HG02571 (cell line): ENCODE results near the gene ZNF57.
A peak's percentile ranks its signal among the peaks of the same experiment; 100 is the strongest.
"Not testable (repeated sequence)": the region's sequence is repeated elsewhere in the genome, so short reads cannot be mapped to it uniquely, and the experiment has no call there.

Experiments
- ATAC-seq: cut with Tn5 transposase; IDR thresholded peaks from one replicate; pipeline ENCODE4 v1.9.1; 2021; ENCODE audit warnings: mild to moderate bottlenecking, moderate library complexity; ENCODE audit not compliant: unreplicated experiment

ZNF57 gene

GRCh38 chr19:2900296-2901252, at the start of gene ZNF57:
TSS of gene ZNF57 (plus strand) at chr19:2900928. CDS start at chr19:2901046, 118 bp downstream.
- ATAC-seq, result peak; percentile 91

GRCh38 chr19:2852598-2852997, 48.1 kb upstream of the ZNF57 start:
- no peak for ATAC-seq

GRCh38 chr19:2853015-2853606, 47.6 kb upstream of the ZNF57 start:
- no peak for ATAC-seq

- ATAC-seq, result no peak
These were observed 45.9 kb upstream of the ZNF57 start for GRCh38 chr19:2854849-2855248.

- ATAC-seq, result no peak
These were observed 44.2 kb upstream of the ZNF57 start for GRCh38 chr19:2856457-2857050.

- no peak for ATAC-seq
These were observed 41.9 kb upstream of the ZNF57 start for GRCh38 chr19:2858864-2859263.

GRCh38 chr19:2863816-2864215, 36.9 kb upstream of the ZNF57 start:
- ATAC-seq, result no peak

- no peak for ATAC-seq
These were observed 35.2 kb upstream of the ZNF57 start for GRCh38 chr19:2865334-2866100.

GRCh38 chr19:2866495-2867024, 34.2 kb upstream of the ZNF57 start:
- no peak for ATAC-seq

- no peak for ATAC-seq
These were observed 33.4 kb upstream of the ZNF57 start, which contains the start of gene ZNF556 for GRCh38 chr19:2867025-2867991. TSS of gene ZNF556 (plus strand) at chr19:2867335. CDS start at chr19:2867422, 87 bp downstream.

GRCh38 chr19:2869618-2870017, 31.1 kb upstream of the ZNF57 start:
- ATAC-seq, result no peak

GRCh38 chr19:2872175-2872574, 28.6 kb upstream of the ZNF57 start:
- ATAC-seq, result not testable (repeated sequence)

- no peak for ATAC-seq
These were observed 23.1 kb upstream of the ZNF57 start for GRCh38 chr19:2877398-2878331.

- no peak for ATAC-seq
These were observed 16.9 kb upstream of the ZNF57 start for GRCh38 chr19:2883686-2884439.

GRCh38 chr19:2885736-2886135, 15.0 kb upstream of the ZNF57 start:
- no peak for ATAC-seq

- no peak for ATAC-seq
These were observed 13.3 kb upstream of the ZNF57 start for GRCh38 chr19:2887391-2887914.

GRCh38 chr19:2888731-2889224, 11.9 kb upstream of the ZNF57 start:
- ATAC-seq, result no peak
